Natural killer cell (primary cell): ENCODE data around the gene PIK3IP1. TPM values are rescaled to one million over a fixed set of nuclear protein-coding genes. Genes with fewer than 3 reads are reported as not detected.
"Not testable (repeated sequence)": the region's sequence is repeated elsewhere in the genome, so short reads cannot be mapped to it uniquely, and the experiment has no call there.

Experiments used
- ATAC-seq, 3 donors: fragments of 150-1000 bp in 2 of 3; fragments of 200-7000 bp in 1 of 3; cut with Tn5 transposase; 1 replicate in 1 of 3; 2 replicates in 2 of 3; pipeline ENCODE4 v1.10.0; 2021; ENCODE audit warnings: mild to moderate bottlenecking in 2 of 3, moderate library complexity in 2 of 3
- DNase-seq, 2 donors: peaks; one replicate each; pipeline versions ENCODE4 v3.0.0 to v3.0.0-alpha.2; 2013 to 2021; ENCODE audit warnings: mixed read lengths in 1 of 2
- H3K27ac ChIP-seq: one replicate; pipeline ENCODE4 v1.5.1; 2013; ENCODE audit warnings: mild to moderate bottlenecking, low read length
- H3K27me3 ChIP-seq: one replicate; pipeline ENCODE4 v1.6.1; 2013; ENCODE audit warnings: low read length; ENCODE audit not compliant: control insufficient read depth, insufficient read depth
- H3K36me3 ChIP-seq: one replicate; pipeline ENCODE4 v1.6.1; 2013; ENCODE audit warnings: low read length; ENCODE audit not compliant: control insufficient read depth, insufficient read depth
- H3K4me1 ChIP-seq: one replicate; pipeline ENCODE4 v1.6.1; 2013; ENCODE audit warnings: low read length; ENCODE audit not compliant: control insufficient read depth, insufficient read depth
- H3K4me3 ChIP-seq: one replicate; pipeline ENCODE4 v1.5.1; 2013; ENCODE audit warnings: low read length
- H3K9me3 ChIP-seq: one replicate; pipeline ENCODE4 v1.6.1; 2013; ENCODE audit warnings: low read length; ENCODE audit not compliant: control insufficient read depth, insufficient read depth
- H3K27ac Mint-ChIP-seq, 2 donors: one replicate each; pipeline ENCODE4 v1.8.0; 2022; ENCODE audit warnings: mild to moderate bottlenecking in 2 of 2, mixed read lengths in 2 of 2, moderate library complexity in 1 of 2
- H3K27me3 Mint-ChIP-seq, 2 donors: one replicate each; pipeline ENCODE4 v1.8.0; 2022; ENCODE audit warnings: low read depth in 2 of 2, mixed read lengths in 2 of 2
- H3K36me3 Mint-ChIP-seq: one replicate; pipeline ENCODE4 v1.8.0; 2022; ENCODE audit warnings: mixed read lengths
- H3K4me1 Mint-ChIP-seq, 2 donors: one replicate each; pipeline ENCODE4 v1.8.0; 2022; ENCODE audit warnings: mixed read lengths in 2 of 2
- H3K4me3 Mint-ChIP-seq: one replicate; pipeline ENCODE4 v1.8.0; 2022; ENCODE audit warnings: mild to moderate bottlenecking, moderate library complexity, mixed read lengths
- H3K9me3 Mint-ChIP-seq, 2 donors: one replicate each; pipeline ENCODE4 v1.8.0; 2022; ENCODE audit warnings: mixed read lengths in 2 of 2
- CTCF ChIP-seq: fragments of 200-600 bp; IDR thresholded peaks from one replicate; pipeline ENCODE4 v1.8.0; 2022; ENCODE audit warnings: antibody characterized with exemption
- WGBS: methylation state at CpG from one replicate; pipeline ENCODE4 v1.1.7; 2013; ENCODE audit warnings: missing lambda C conversion rate; ENCODE audit not compliant: insufficient coverage; 5-methylcytosine and 5-hydroxymethylcytosine counted together
- intact Hi-C: fragments of 100-400 bp; cut with micrococcal nuclease; formaldehyde crosslinking; loops from one replicate; pipeline ENCODE4 v1.14.2; 2022
- total RNA-seq, 4 donors: library from RNA; stranded (reverse); fragments of 120-200 nt in 1 of 4; gene quantifications; one replicate each; pipeline versions ENCODE4 v1.2.3 to v1.2.4, GENCODE V29; 2013 to 2022

The PIK3IP1 gene
- total RNA-seq, 3 donors from 2014 or later (not counting 1 experiment from before 2014, with no cell fraction given): 132 to 180 (median 161) TPM

- Histone ChIP-seq H3K4me3 (no peak overlapping the region), H3K27ac (no peak overlapping the region), H3K9me3 (no peaks in the 10 kb centered on the region), H3K27me3 (no peaks in the 10 kb centered on the region), H3K36me3 (no peaks in the 10 kb centered on the region), H3K4me1 (peaks cover 5% of the 10 kb centered on the region)
- no peak for TF ChIP-seq CTCF
- Mint-ChIP-seq H3K27ac (peak overlapping the region in 1 of 2 donors; percentile 11), H3K4me1 (peaks cover 4 to 15% of the 10 kb centered on the region in 2 donors), H3K36me3 (no peaks in the 10 kb centered on the region), H3K27me3 (no peaks in the 10 kb centered on the region), H3K4me3 (no peak overlapping the region), H3K9me3 (no peaks in the 10 kb centered on the region)
- DNase-seq: no peak
- no peak for ATAC-seq
- intact Hi-C loops: no loop called here
- WGBS: 86% methylated on average over 3 of the region's 6 CpGs
Observed at GRCh38 chr22:31239771-31240370, 52.4 kb downstream of the PIK3IP1 start.

- Histone ChIP-seq H3K4me3 (no peak overlapping the region), H3K4me1 (peaks cover 8% of the 10 kb centered on the region), H3K36me3 (no peaks in the 10 kb centered on the region), H3K9me3 (no peaks in the 10 kb centered on the region), H3K27ac (no peak overlapping the region), H3K27me3 (no peaks in the 10 kb centered on the region)
- peaks cover 7 to 27% of the 10 kb centered on the region in 2 donors for H3K4me1 Mint-ChIP-seq
- no peak overlapping the region for H3K4me3 Mint-ChIP-seq
- no peaks in the 10 kb centered on the region for H3K27me3 Mint-ChIP-seq
- no peak overlapping the region for H3K27ac Mint-ChIP-seq
- H3K9me3 Mint-ChIP-seq: no peaks in the 10 kb centered on the region
- DNase-seq (no peak), ATAC-seq (no peak)
- WGBS: no CpG with 5 or more reads among the region's 1 CpG
- intact Hi-C loops: no loop called here
- no peaks in the 10 kb centered on the region for H3K36me3 Mint-ChIP-seq
- no peak for TF ChIP-seq CTCF
Observed at GRCh38 chr22:31238057-31238456, 54.2 kb downstream of the PIK3IP1 start.

- ATAC-seq, H3K4me3 Mint-ChIP-seq, H3K36me3 Mint-ChIP-seq, intact Hi-C loops, H3K9me3 ChIP-seq, H3K27ac Mint-ChIP-seq, DNase-seq, H3K27me3 ChIP-seq, H3K27me3 Mint-ChIP-seq, H3K36me3 ChIP-seq, H3K27ac ChIP-seq, H3K4me3 ChIP-seq, H3K9me3 Mint-ChIP-seq: not testable (repeated sequence)
- H3K4me1 ChIP-seq: peaks cover 18% of the 10 kb centered on the region
- WGBS: 99% methylated on average over 4 of the region's 4 CpGs
- peaks cover 17 to 38% of the 10 kb centered on the region in 2 donors for H3K4me1 Mint-ChIP-seq
Observed at GRCh38 chr22:31236044-31236443, 56.2 kb downstream of the PIK3IP1 start.

GRCh38 chr22:31235081-31235480, 57.2 kb downstream of the PIK3IP1 start:
- no peaks in the 10 kb centered on the region for H3K9me3 ChIP-seq
- no peaks in the 10 kb centered on the region for H3K27me3 ChIP-seq
- peaks cover 25 to 47% of the 10 kb centered on the region in 2 donors for H3K4me1 Mint-ChIP-seq
- H3K4me3 Mint-ChIP-seq: no peak overlapping the region
- H3K4me3 ChIP-seq: no peak overlapping the region
- TF ChIP-seq CTCF: no peak
- 57% methylated on average over 3 of the region's 3 CpGs for WGBS
- H3K27ac ChIP-seq: no peak overlapping the region
- no peaks in the 10 kb centered on the region for H3K36me3 Mint-ChIP-seq
- intact Hi-C loops: no loop called here
- H3K4me1 ChIP-seq: peaks cover 26% of the 10 kb centered on the region
- ATAC-seq: no peak
- no peaks in the 10 kb centered on the region for H3K36me3 ChIP-seq
- no peak for DNase-seq
- H3K9me3 Mint-ChIP-seq: no peaks in the 10 kb centered on the region
- peak overlapping the region; percentile 7 to 34 for H3K27ac Mint-ChIP-seq
- no peaks in the 10 kb centered on the region for H3K27me3 Mint-ChIP-seq
